Lower leg skin (tissue), 3 donors: ENCODE results near the gene NFYB.

Source experiments
- POLR2A ChIP-seq, 2 donors: fragments of 450-650 bp; IDR thresholded peaks; one replicate each; pipeline ENCODE4 v1.6.1; 2016 to 2017; ENCODE audit warnings: antibody characterized with exemption in 2 of 2, mild to moderate bottlenecking in 1 of 2, moderate library complexity in 1 of 2
- TF ChIP-seq, protein P1 (sequence below), 3 donors: fragments of 450-650 bp; IDR thresholded peaks; one replicate each; pipeline ENCODE4 v1.5.1; 2016; ENCODE audit warnings: antibody characterized with exemption in 3 of 3, mild to moderate bottlenecking in 3 of 3, moderate library complexity in 2 of 3

DNA sequence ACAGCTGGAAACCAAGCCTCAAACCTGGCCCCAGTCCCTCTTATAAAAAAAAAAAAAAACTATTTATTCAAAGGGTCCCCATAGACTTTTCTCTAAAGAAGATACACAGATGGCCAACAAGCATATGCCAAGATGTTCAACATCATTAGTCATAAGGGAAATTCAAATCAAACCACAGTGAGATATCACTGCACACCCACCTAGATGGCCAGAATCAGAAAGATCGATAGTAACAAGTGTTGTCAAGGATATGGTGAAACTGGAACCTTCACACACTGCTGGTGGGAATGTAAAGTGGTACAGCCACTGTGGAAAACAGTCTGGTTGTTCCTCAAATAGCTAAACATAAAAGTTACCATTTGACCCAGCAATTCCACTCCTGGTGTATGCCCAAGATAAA, 5.9 kb upstream of the NFYB start:
- no peak for TF ChIP-seq POLR2A (IDR thresholded peaks at IDR 0.05)
- TF ChIP-seq, protein P1, sequence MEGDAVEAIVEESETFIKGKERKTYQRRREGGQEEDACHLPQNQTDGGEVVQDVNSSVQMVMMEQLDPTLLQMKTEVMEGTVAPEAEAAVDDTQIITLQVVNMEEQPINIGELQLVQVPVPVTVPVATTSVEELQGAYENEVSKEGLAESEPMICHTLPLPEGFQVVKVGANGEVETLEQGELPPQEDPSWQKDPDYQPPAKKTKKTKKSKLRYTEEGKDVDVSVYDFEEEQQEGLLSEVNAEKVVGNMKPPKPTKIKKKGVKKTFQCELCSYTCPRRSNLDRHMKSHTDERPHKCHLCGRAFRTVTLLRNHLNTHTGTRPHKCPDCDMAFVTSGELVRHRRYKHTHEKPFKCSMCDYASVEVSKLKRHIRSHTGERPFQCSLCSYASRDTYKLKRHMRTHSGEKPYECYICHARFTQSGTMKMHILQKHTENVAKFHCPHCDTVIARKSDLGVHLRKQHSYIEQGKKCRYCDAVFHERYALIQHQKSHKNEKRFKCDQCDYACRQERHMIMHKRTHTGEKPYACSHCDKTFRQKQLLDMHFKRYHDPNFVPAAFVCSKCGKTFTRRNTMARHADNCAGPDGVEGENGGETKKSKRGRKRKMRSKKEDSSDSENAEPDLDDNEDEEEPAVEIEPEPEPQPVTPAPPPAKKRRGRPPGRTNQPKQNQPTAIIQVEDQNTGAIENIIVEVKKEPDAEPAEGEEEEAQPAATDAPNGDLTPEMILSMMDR (IDR thresholded peaks at IDR 0.05), result no peak
